ENCODE data around the gene SALL3.

DNA sequence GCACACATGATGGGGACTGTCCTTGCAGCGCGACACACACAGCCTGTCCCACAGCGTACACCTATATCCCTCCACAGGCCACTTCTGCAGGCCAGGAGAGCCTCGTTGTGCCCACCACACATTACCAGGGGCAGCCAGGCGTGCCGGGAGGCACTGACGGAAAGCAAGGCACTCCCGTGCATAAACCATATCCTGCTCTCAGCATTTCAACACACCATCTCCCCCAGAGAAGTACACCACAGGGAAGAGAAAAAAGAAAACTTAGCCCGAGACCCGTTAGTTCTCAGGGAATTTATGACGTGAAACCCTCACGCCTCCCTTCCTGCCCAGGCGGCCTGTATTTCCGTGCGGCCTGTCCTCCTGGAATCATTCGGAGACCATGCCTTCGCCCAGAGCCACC, 24.6 kb upstream of the SALL3 start:
- TF ChIP-seq EZH2 (IDR thresholded peaks at IDR 0.05; ENCODE audit: borderline replicate concordance, low read depth, low read length, severe bottlenecking), result no peak
- TF ChIP-seq POLR2AphosphoS5 (IDR thresholded peaks at IDR 0.05; ENCODE audit: insufficient read depth, low read depth, low read length), result no peak
- no peak for TF ChIP-seq POLR2A (IDR thresholded peaks at IDR 0.05; ENCODE audit: low read depth, low read length)
- TF ChIP-seq CTCF (IDR thresholded peaks at IDR 0.05; ENCODE audit: extremely low read depth in 1 of 2, insufficient read depth in 1 of 2, low read depth in 1 of 2, low read length in 2 of 2), result no peak
- no peak for TF ChIP-seq MYC (IDR thresholded peaks at IDR 0.05; ENCODE audit: low read depth, low read length)

Measured in endothelial cell of umbilical vein (primary cell).